PC-3 (cell line): Measurements from ENCODE around the gene NEDD9.

Source experiments
- EZH2 ChIP-seq: fragments of 300-600 bp; sonication (generic); IDR thresholded peaks from one replicate; pipeline ENCODE4 v1.6.1; 2017; ENCODE audit warnings: antibody characterized with exemption, mild to moderate bottlenecking, low read length; ENCODE audit not compliant: unreplicated experiment
- EZH2phosphoT487 ChIP-seq: fragments of 300-600 bp; sonication (generic); IDR thresholded peaks from 2 replicates; pipeline ENCODE4 v1.6.1; 2018; ENCODE audit warnings: mild to moderate bottlenecking, antibody characterized with exemption, low read length, borderline replicate concordance
- TF ChIP-seq, protein P1 (sequence below): fragments of 300-600 bp; sonication (generic); conservative IDR thresholded peaks from 2 replicates; pipeline ENCODE4 v1.5.1; 2017; ENCODE audit warnings: antibody characterized with exemption, low read depth, mild to moderate bottlenecking, low read length

- TF ChIP-seq, protein P1, sequence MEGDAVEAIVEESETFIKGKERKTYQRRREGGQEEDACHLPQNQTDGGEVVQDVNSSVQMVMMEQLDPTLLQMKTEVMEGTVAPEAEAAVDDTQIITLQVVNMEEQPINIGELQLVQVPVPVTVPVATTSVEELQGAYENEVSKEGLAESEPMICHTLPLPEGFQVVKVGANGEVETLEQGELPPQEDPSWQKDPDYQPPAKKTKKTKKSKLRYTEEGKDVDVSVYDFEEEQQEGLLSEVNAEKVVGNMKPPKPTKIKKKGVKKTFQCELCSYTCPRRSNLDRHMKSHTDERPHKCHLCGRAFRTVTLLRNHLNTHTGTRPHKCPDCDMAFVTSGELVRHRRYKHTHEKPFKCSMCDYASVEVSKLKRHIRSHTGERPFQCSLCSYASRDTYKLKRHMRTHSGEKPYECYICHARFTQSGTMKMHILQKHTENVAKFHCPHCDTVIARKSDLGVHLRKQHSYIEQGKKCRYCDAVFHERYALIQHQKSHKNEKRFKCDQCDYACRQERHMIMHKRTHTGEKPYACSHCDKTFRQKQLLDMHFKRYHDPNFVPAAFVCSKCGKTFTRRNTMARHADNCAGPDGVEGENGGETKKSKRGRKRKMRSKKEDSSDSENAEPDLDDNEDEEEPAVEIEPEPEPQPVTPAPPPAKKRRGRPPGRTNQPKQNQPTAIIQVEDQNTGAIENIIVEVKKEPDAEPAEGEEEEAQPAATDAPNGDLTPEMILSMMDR: no peak
- TF ChIP-seq EZH2 (no peak), EZH2phosphoT487 (no peak)
Measured at GRCh38 chr6:11168091-11168635, 64.3 kb downstream of the NEDD9 start.
